Measurements from ENCODE around the gene CSMD2. TPM values are rescaled to one million over a fixed set of nuclear protein-coding genes. Genes with fewer than 3 reads are reported as not detected.

CSMD2 gene
- polyA plus RNA-seq, 1 of the 3 experiments (the other 2 are of a cell fraction) = not detected

DNA sequence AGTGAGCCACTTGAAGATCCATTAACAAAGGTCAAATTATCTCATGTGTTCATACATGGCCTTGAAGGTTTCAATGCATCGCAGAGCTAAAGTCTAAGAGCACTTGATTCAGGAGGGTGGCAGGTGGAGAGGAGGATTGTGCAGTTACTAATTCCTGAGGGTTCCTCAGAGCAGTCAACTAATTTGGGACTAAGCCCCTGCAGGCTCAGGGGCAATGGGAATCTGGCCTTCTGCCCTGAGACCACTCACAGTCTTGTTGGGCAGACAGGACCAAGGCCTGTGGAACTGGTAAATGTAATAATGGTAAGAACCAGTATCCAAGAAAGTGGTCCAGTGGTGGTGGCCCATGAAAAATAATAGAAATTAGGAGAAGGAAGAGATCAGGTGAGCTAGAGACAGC lies 428.5 kb downstream of the CSMD2 start:
- ChIA-PET POLR2A (interaction anchor here (1.4 kb wide), 1 partner anchor 83 kb away, joined by 6 read pairs; no protein-coding TSS in a partner anchor), CTCF (interaction anchor here (0.8 to 9.1 kb wide), 19 partner anchors 10 to 861 kb away, joined by 3 to 111 read pairs (median 4); partner anchors contain the start of gene CSMD2)
- no peaks in the 10 kb centered on the region for H3K79me2 ChIP-seq (ENCODE audit: insufficient read depth)
- no peaks in the 10 kb centered on the region for H3K27me3 ChIP-seq (ENCODE audit: insufficient read depth)
- H3K9ac ChIP-seq = no peak overlapping the region
- H2AFZ ChIP-seq (ENCODE audit: low read depth) = no peak overlapping the region
- 35% methylated on average over 1 of the region's 1 CpG for WGBS (ENCODE audit: low lambda C conversion rate)
- no peaks in the 10 kb centered on the region; a peak in 1 of 4 replicates for H3K4me1 ChIP-seq (ENCODE audit: control insufficient read depth in 1 of 2, insufficient read depth in 2 of 2, low read depth in 1 of 2, low read length in 1 of 2)
- no peaks in the 10 kb centered on the region for H3K9me3 ChIP-seq
- no peaks in the 10 kb centered on the region for H4K20me1 ChIP-seq (ENCODE audit: insufficient read depth)
- H3K4me2 ChIP-seq = no peak overlapping the region
- H3K9me2 ChIP-seq = no peaks in the 10 kb centered on the region
- TF ChIP-seq, protein P1, sequence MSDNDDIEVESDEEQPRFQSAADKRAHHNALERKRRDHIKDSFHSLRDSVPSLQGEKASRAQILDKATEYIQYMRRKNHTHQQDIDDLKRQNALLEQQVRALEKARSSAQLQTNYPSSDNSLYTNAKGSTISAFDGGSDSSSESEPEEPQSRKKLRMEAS (IDR thresholded peaks at IDR 0.05; ENCODE audit: low read depth) = no peak
- TF ChIP-seq, protein P2, sequence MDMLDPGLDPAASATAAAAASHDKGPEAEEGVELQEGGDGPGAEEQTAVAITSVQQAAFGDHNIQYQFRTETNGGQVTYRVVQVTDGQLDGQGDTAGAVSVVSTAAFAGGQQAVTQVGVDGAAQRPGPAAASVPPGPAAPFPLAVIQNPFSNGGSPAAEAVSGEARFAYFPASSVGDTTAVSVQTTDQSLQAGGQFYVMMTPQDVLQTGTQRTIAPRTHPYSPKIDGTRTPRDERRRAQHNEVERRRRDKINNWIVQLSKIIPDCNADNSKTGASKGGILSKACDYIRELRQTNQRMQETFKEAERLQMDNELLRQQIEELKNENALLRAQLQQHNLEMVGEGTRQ (IDR thresholded peaks at IDR 0.05; ENCODE audit: borderline replicate concordance, low read depth, low read length) = no peak
- TF ChIP-seq YY1 (IDR thresholded peaks at IDR 0.05; ENCODE audit: low read depth) (no peak), JUND (IDR thresholded peaks at IDR 0.05) (no peak), CHD2 (IDR thresholded peaks at IDR 0.05; ENCODE audit: low read length, partially characterized antibody) (no peak), SIN3A (IDR thresholded peaks at IDR 0.05; ENCODE audit: borderline replicate concordance, low read depth, low read length) (no peak), FOSL2 (IDR thresholded peaks at IDR 0.05; ENCODE audit: borderline replicate concordance, low read depth) (no peak), EZH2phosphoT487 (IDR thresholded peaks at IDR 0.05; ENCODE audit: borderline replicate concordance, low read depth) (no peak), NFIC (IDR thresholded peaks at IDR 0.05; ENCODE audit: borderline replicate concordance) (no peak)
- TF ChIP-seq, protein P3, sequence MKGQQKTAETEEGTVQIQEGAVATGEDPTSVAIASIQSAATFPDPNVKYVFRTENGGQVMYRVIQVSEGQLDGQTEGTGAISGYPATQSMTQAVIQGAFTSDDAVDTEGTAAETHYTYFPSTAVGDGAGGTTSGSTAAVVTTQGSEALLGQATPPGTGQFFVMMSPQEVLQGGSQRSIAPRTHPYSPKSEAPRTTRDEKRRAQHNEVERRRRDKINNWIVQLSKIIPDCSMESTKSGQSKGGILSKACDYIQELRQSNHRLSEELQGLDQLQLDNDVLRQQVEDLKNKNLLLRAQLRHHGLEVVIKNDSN (IDR thresholded peaks at IDR 0.05; ENCODE audit: borderline replicate concordance, low read depth) = no peak
- TF ChIP-seq, protein P4, sequence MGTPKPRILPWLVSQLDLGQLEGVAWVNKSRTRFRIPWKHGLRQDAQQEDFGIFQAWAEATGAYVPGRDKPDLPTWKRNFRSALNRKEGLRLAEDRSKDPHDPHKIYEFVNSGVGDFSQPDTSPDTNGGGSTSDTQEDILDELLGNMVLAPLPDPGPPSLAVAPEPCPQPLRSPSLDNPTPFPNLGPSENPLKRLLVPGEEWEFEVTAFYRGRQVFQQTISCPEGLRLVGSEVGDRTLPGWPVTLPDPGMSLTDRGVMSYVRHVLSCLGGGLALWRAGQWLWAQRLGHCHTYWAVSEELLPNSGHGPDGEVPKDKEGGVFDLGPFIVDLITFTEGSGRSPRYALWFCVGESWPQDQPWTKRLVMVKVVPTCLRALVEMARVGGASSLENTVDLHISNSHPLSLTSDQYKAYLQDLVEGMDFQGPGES (IDR thresholded peaks at IDR 0.05; ENCODE audit: low read depth, low read length) = no peak
- TF ChIP-seq, protein P5, sequence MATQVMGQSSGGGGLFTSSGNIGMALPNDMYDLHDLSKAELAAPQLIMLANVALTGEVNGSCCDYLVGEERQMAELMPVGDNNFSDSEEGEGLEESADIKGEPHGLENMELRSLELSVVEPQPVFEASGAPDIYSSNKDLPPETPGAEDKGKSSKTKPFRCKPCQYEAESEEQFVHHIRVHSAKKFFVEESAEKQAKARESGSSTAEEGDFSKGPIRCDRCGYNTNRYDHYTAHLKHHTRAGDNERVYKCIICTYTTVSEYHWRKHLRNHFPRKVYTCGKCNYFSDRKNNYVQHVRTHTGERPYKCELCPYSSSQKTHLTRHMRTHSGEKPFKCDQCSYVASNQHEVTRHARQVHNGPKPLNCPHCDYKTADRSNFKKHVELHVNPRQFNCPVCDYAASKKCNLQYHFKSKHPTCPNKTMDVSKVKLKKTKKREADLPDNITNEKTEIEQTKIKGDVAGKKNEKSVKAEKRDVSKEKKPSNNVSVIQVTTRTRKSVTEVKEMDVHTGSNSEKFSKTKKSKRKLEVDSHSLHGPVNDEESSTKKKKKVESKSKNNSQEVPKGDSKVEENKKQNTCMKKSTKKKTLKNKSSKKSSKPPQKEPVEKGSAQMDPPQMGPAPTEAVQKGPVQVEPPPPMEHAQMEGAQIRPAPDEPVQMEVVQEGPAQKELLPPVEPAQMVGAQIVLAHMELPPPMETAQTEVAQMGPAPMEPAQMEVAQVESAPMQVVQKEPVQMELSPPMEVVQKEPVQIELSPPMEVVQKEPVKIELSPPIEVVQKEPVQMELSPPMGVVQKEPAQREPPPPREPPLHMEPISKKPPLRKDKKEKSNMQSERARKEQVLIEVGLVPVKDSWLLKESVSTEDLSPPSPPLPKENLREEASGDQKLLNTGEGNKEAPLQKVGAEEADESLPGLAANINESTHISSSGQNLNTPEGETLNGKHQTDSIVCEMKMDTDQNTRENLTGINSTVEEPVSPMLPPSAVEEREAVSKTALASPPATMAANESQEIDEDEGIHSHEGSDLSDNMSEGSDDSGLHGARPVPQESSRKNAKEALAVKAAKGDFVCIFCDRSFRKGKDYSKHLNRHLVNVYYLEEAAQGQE (IDR thresholded peaks at IDR 0.05; ENCODE audit: low read depth, low read length) = no peak
- no peaks in the 10 kb centered on the region for H3K36me3 ChIP-seq (replicated peaks in 1 of 2; ENCODE audit: control insufficient read depth in 1 of 2, insufficient read depth in 2 of 2, low read length in 1 of 2)
- no peaks in the 10 kb centered on the region for H3F3A ChIP-seq (replicated peaks; ENCODE audit: insufficient read depth)
- no peak overlapping the region for H3K4me3 ChIP-seq (ENCODE audit: low read depth in 2 of 2, low read length in 1 of 2)
- DNase-seq = no peak
- no peak overlapping the region for H3K27ac ChIP-seq (ENCODE audit: low read depth in 2 of 2, low read length in 1 of 2)
